ENCODE data around the gene NMU.

The NMU gene

GRCh38 chr4:55600640-55601039 lies 35.5 kb downstream of the NMU start:
- Histone ChIP-seq H3F3A (ENCODE audit: insufficient read depth, low read length) (no peaks in the 10 kb centered on the region), H2AFZ (ENCODE audit: low read length) (no peak overlapping the region), H3K27ac (ENCODE audit: low read depth, low read length, poor library complexity, severe bottlenecking) (no peak overlapping the region), H3K4me1 (ENCODE audit: insufficient read depth, low read length, severe bottlenecking) (no peaks in the 10 kb centered on the region), H3K4me3 (ENCODE audit: low read depth, low read length, poor library complexity, severe bottlenecking) (no peak overlapping the region), H3K4me2 (ENCODE audit: low read length) (no peak overlapping the region), H3K9me3 (ENCODE audit: low read length) (no peaks in the 10 kb centered on the region), H3K79me2 (ENCODE audit: insufficient read depth, low read length) (no peaks in the 10 kb centered on the region), H3K9me2 (ENCODE audit: low read depth, low read length) (no peaks in the 10 kb centered on the region), H3K36me3 (ENCODE audit: insufficient read depth, low read length) (no peaks in the 10 kb centered on the region), H3K9ac (ENCODE audit: low read length) (no peak overlapping the region), H3K27me3 (ENCODE audit: insufficient read depth, low read length) (no peaks in the 10 kb centered on the region), H4K20me1 (ENCODE audit: insufficient read depth, low read length) (no peaks in the 10 kb centered on the region)
- TF ChIP-seq CTCF (IDR thresholded peaks at IDR 0.05; ENCODE audit: low read length) = no peak
- TF ChIP-seq EZH2 (IDR thresholded peaks at IDR 0.05; ENCODE audit: borderline replicate concordance, low read length) = no peak

GRCh38 chr4:55598641-55599040 lies 37.5 kb downstream of the NMU start:
- no peaks in the 10 kb centered on the region for H3K4me1 ChIP-seq (ENCODE audit: insufficient read depth, low read length, severe bottlenecking)
- no peaks in the 10 kb centered on the region for H4K20me1 ChIP-seq (ENCODE audit: insufficient read depth, low read length)
- TF ChIP-seq CTCF (IDR thresholded peaks at IDR 0.05; ENCODE audit: low read length) (no peak), EZH2 (IDR thresholded peaks at IDR 0.05; ENCODE audit: borderline replicate concordance, low read length) (no peak)
- H2AFZ ChIP-seq (ENCODE audit: low read length) = no peak overlapping the region
- no peaks in the 10 kb centered on the region for H3K36me3 ChIP-seq (ENCODE audit: insufficient read depth, low read length)
- H3F3A ChIP-seq (ENCODE audit: insufficient read depth, low read length) = no peaks in the 10 kb centered on the region
- H3K4me2 ChIP-seq (ENCODE audit: low read length) = no peak overlapping the region
- H3K27ac ChIP-seq (ENCODE audit: low read depth, low read length, poor library complexity, severe bottlenecking) = no peak overlapping the region
- H3K27me3 ChIP-seq (ENCODE audit: insufficient read depth, low read length) = no peaks in the 10 kb centered on the region
- no peaks in the 10 kb centered on the region for H3K79me2 ChIP-seq (ENCODE audit: insufficient read depth, low read length)
- H3K4me3 ChIP-seq (ENCODE audit: low read depth, low read length, poor library complexity, severe bottlenecking) = no peak overlapping the region
- H3K9me2 ChIP-seq (ENCODE audit: low read depth, low read length) = no peaks in the 10 kb centered on the region
- no peaks in the 10 kb centered on the region for H3K9me3 ChIP-seq (ENCODE audit: low read length)
- H3K9ac ChIP-seq (ENCODE audit: low read length) = no peak overlapping the region

- H3K9me3 ChIP-seq (ENCODE audit: low read length) = no peaks in the 10 kb centered on the region
- H3K9ac ChIP-seq (ENCODE audit: low read length) = no peak within 1 kb of the TSS
- no peak within 1 kb of the TSS for H3K4me2 ChIP-seq (ENCODE audit: low read length)
- H3K4me1 ChIP-seq (ENCODE audit: insufficient read depth, low read length, severe bottlenecking) = no peaks in the 10 kb centered on the region
- H3K27me3 ChIP-seq (ENCODE audit: insufficient read depth, low read length) = no peaks in the 10 kb centered on the region
- no peak within 1 kb of the TSS for H3K4me3 ChIP-seq (ENCODE audit: low read depth, low read length, poor library complexity, severe bottlenecking)
- H3K36me3 ChIP-seq (ENCODE audit: insufficient read depth, low read length) = no peaks in the 10 kb centered on the region
- no peak for TF ChIP-seq CTCF (IDR thresholded peaks at IDR 0.05; ENCODE audit: low read length)
- TF ChIP-seq EZH2 (IDR thresholded peaks at IDR 0.05; ENCODE audit: borderline replicate concordance, low read length) = no peak
- H3K27ac ChIP-seq (ENCODE audit: low read depth, low read length, poor library complexity, severe bottlenecking) = no peak within 1 kb of the TSS
- no peak within 1 kb of the TSS for H2AFZ ChIP-seq (ENCODE audit: low read length)
- H3F3A ChIP-seq (ENCODE audit: insufficient read depth, low read length) = no peaks in the 10 kb centered on the region
- no peaks in the 10 kb centered on the region for H4K20me1 ChIP-seq (ENCODE audit: insufficient read depth, low read length)
- no peaks in the 10 kb centered on the region for H3K9me2 ChIP-seq (ENCODE audit: low read depth, low read length)
- no peaks in the 10 kb centered on the region for H3K79me2 ChIP-seq (ENCODE audit: insufficient read depth, low read length)
Observed at GRCh38 chr4:55592014-55592413, 44.1 kb downstream of the NMU start, which contains the start of gene PDCL2. Gene PDCL2, minus strand, starts transcription at chr4:55592245. Its CDS starts 136 bp downstream, at chr4:55592109.

Data from OCI-LY1 (cell line).